Prostate gland (tissue), 2 donors: ENCODE measurements around the gene FAM3A.

Experiments used
- CTCF ChIP-seq, 4 experiments: fragments of 200-600 bp in 2 of 4; fragments of 450-650 bp in 2 of 4; sonication (generic) in 2 of 4; IDR thresholded peaks; 1 replicate in 3 of 4; 2 replicates in 1 of 4; pipeline ENCODE4 v1.5.1; 2016 to 2019; ENCODE audit warnings: antibody characterized with exemption in 4 of 4, mild to moderate bottlenecking in 2 of 4, moderate library complexity in 2 of 4
- POLR2A ChIP-seq: fragments of 450-650 bp; IDR thresholded peaks from one replicate; pipeline ENCODE4 v1.6.1; 2016; ENCODE audit warnings: antibody characterized with exemption, mild to moderate bottlenecking

GRCh38 chrX:154545673-154546274 is 29.7 kb upstream of the FAM3A start:
- no peak for TF ChIP-seq CTCF (IDR thresholded peaks at IDR 0.05)
- TF ChIP-seq POLR2A = no peak
